ENCODE measurements around the gene HDAC4. TPM values are rescaled to one million over a fixed set of nuclear protein-coding genes. Genes with fewer than 3 reads are reported as not detected.

HDAC4 gene
- polyA plus RNA-seq, 1 donor (not counting 4 experiments of a cell fraction or from before 2014, with no cell fraction given): 2.9 TPM

GRCh38 chr2:239251971-239252370 lies 148.8 kb downstream of the HDAC4 start:
- no peaks in the 10 kb centered on the region for H3K9me1 ChIP-seq (ENCODE audit: control insufficient read depth, extremely low read depth, insufficient read depth, low read length)
- no peaks in the 10 kb centered on the region for H4K20me1 ChIP-seq (ENCODE audit: control insufficient read depth, extremely low read depth, insufficient read depth, low read length)
- no peak overlapping the region for H3K4me2 ChIP-seq (ENCODE audit: control insufficient read depth, extremely low read depth, insufficient read depth, low read depth, low read length)
- DNase-seq (ENCODE audit: low read depth, low spot score) (no peak), FAIRE-seq (no peak)
- dilution Hi-C loops (cut with MboI; ENCODE audit: extremely low pct_ligation_motif_present, low sequenced_read_pairs): no loop called here
- no peak overlapping the region for H3K9ac ChIP-seq (ENCODE audit: control insufficient read depth, extremely low read depth, insufficient read depth, low read length)
- H3K4me3 ChIP-seq (ENCODE audit: control insufficient read depth in 2 of 3, extremely low read depth in 1 of 3, insufficient read depth in 2 of 3, low read depth in 1 of 3, low read length in 3 of 3): no peak overlapping the region
- H2AFZ ChIP-seq (ENCODE audit: control insufficient read depth, low read length): no peak overlapping the region
- H3K9me3 ChIP-seq (ENCODE audit: control insufficient read depth, low read depth, low read length): no peaks in the 10 kb centered on the region
- no peak overlapping the region for H3K27ac ChIP-seq (ENCODE audit: control insufficient read depth, insufficient read depth, low read length)
- peaks cover 4% of the 10 kb centered on the region for H3K4me1 ChIP-seq (ENCODE audit: control insufficient read depth, extremely low read depth, insufficient read depth, low read length)
- H3K36me3 ChIP-seq (ENCODE audit: control insufficient read depth in 2 of 2, extremely low read depth in 1 of 2, insufficient read depth in 2 of 2, low read length in 2 of 2): no peaks in the 10 kb centered on the region
- H3K79me2 ChIP-seq (ENCODE audit: control insufficient read depth, insufficient read depth, low read length): peaks cover 3% of the 10 kb centered on the region
- H3K27me3 ChIP-seq (ENCODE audit: control insufficient read depth, extremely low read depth, insufficient read depth, low read length): no peaks in the 10 kb centered on the region
- TF ChIP-seq CTCF (optimal IDR thresholded peaks at IDR 0.05 in 1 of 3, IDR thresholded peaks at IDR 0.05 in 1 of 3, conservative IDR thresholded peaks at IDR 0.05 in 1 of 3; ENCODE audit: extremely low read depth in 1 of 3, insufficient read depth in 2 of 3, low read length in 3 of 3) (no peak), EZH2 (IDR thresholded peaks at IDR 0.05; ENCODE audit: low read length) (no peak)

- H2AFZ ChIP-seq (ENCODE audit: control insufficient read depth, low read length): no peak overlapping the region
- peaks cover 3% of the 10 kb centered on the region for H3K79me2 ChIP-seq (ENCODE audit: control insufficient read depth, insufficient read depth, low read length)
- no peak for DNase-seq (ENCODE audit: low read depth, low spot score)
- no peak overlapping the region for H3K4me2 ChIP-seq (ENCODE audit: control insufficient read depth, extremely low read depth, insufficient read depth, low read depth, low read length)
- H4K20me1 ChIP-seq (ENCODE audit: control insufficient read depth, extremely low read depth, insufficient read depth, low read length): no peaks in the 10 kb centered on the region
- no peak overlapping the region for H3K9ac ChIP-seq (ENCODE audit: control insufficient read depth, extremely low read depth, insufficient read depth, low read length)
- dilution Hi-C loops (cut with MboI; ENCODE audit: extremely low pct_ligation_motif_present, low sequenced_read_pairs): no loop called here
- no peaks in the 10 kb centered on the region for H3K9me1 ChIP-seq (ENCODE audit: control insufficient read depth, extremely low read depth, insufficient read depth, low read length)
- H3K9me3 ChIP-seq (ENCODE audit: control insufficient read depth, low read depth, low read length): no peaks in the 10 kb centered on the region
- H3K36me3 ChIP-seq (ENCODE audit: control insufficient read depth in 2 of 2, extremely low read depth in 1 of 2, insufficient read depth in 2 of 2, low read length in 2 of 2): no peaks in the 10 kb centered on the region
- no peak overlapping the region for H3K27ac ChIP-seq (ENCODE audit: control insufficient read depth, insufficient read depth, low read length)
- H3K27me3 ChIP-seq (ENCODE audit: control insufficient read depth, extremely low read depth, insufficient read depth, low read length): no peaks in the 10 kb centered on the region
- H3K4me3 ChIP-seq (ENCODE audit: control insufficient read depth in 2 of 3, extremely low read depth in 1 of 3, insufficient read depth in 2 of 3, low read depth in 1 of 3, low read length in 3 of 3): no peak overlapping the region
- TF ChIP-seq EZH2 (IDR thresholded peaks at IDR 0.05; ENCODE audit: low read length): no peak
- FAIRE-seq: no peak
- peaks cover 14% of the 10 kb centered on the region for H3K4me1 ChIP-seq (ENCODE audit: control insufficient read depth, extremely low read depth, insufficient read depth, low read length)
Measured at GRCh38 chr2:239250216-239251081, 150.4 kb downstream of the HDAC4 start.
